Lung (tissue), 13 donors: ENCODE data around the gene RGS9BP. TPM values are rescaled to one million over a fixed set of nuclear protein-coding genes. Genes with fewer than 3 reads are reported as not detected.

ENCODE experiments used
- ATAC-seq: fragments of 200-7000 bp; cut with Tn5 transposase; one replicate; pipeline ENCODE4 v1.9.1; 2020; ENCODE audit warnings: moderate number of reproducible peaks; ENCODE audit not compliant: insufficient read depth, low FRiP score
- DNase-seq, 3 donors: peaks; one replicate each; pipeline ENCODE4 v3.0.0-alpha.2; 2013 to 2017
- H3K27ac ChIP-seq, 2 donors: one replicate each; pipeline ENCODE4 v1.5.1; 2013; ENCODE audit warnings: mild to moderate bottlenecking in 2 of 2, moderate library complexity in 2 of 2, control low read depth in 1 of 2, inconsistent platforms in 1 of 2, low read depth in 1 of 2, low read length in 1 of 2
- H3K27me3 ChIP-seq, 3 donors: one replicate each; pipeline ENCODE4 v1.5.1; 2013; ENCODE audit warnings: low read length in 2 of 3; ENCODE audit not compliant: control insufficient read depth in 3 of 3, insufficient read depth in 3 of 3
- H3K36me3 ChIP-seq, 4 donors: one replicate each; pipeline ENCODE4 v1.5.1; 2013; ENCODE audit warnings: low read length in 4 of 4, mild to moderate bottlenecking in 1 of 4, moderate library complexity in 1 of 4; ENCODE audit not compliant: control insufficient read depth in 4 of 4, insufficient read depth in 4 of 4
- H3K4me1 ChIP-seq, 5 donors: one replicate each; pipeline ENCODE4 v1.5.1; 2013; ENCODE audit warnings: low read length in 5 of 5, mild to moderate bottlenecking in 2 of 5, moderate library complexity in 1 of 5; ENCODE audit not compliant: control insufficient read depth in 5 of 5, insufficient read depth in 5 of 5
- H3K4me3 ChIP-seq: one replicate; pipeline ENCODE4 v1.5.1; 2013; ENCODE audit warnings: mild to moderate bottlenecking, control low read depth, moderate library complexity
- H3K9ac ChIP-seq, 2 donors: one replicate each; pipeline ENCODE4 v1.5.1; 2013; ENCODE audit warnings: low read length in 2 of 2, control low read depth in 1 of 2; ENCODE audit not compliant: insufficient read depth in 1 of 2
- H3K9me3 ChIP-seq, 4 donors: one replicate each; pipeline ENCODE4 v1.5.1; 2013; ENCODE audit warnings: low read length in 3 of 4, mild to moderate bottlenecking in 1 of 4, moderate library complexity in 1 of 4; ENCODE audit not compliant: control insufficient read depth in 4 of 4, insufficient read depth in 3 of 4
- WGBS, 2 donors: extraction: QIAGEN DNeasy Blood & Tissue Kit; methylation state at CpG; one replicate each; pipeline ENCODE4 v1.1.7; 2013; 5-methylcytosine and 5-hydroxymethylcytosine counted together
- polyA plus RNA-seq, 2 donors: library from polyadenylated mRNA; stranded (reverse); fragments of 200-250 nt; gene quantifications; one replicate each; pipeline ENCODE4 v1.2.1, GENCODE V29; 2013
- small RNA-seq: library from RNA; depleted of rRNA; stranded (forward); fragments of <200 nt; gene quantifications from one replicate; pipeline ENCODE3, GENCODE V24; 2014; ENCODE audit warnings: low replicate concordance
- total RNA-seq, 2 donors: library from RNA; depleted of rRNA in 1 of 2; stranded (reverse); fragments of >200 nt in 1 of 2; gene quantifications; one replicate each; pipeline ENCODE4 v1.2.1, GENCODE V29; 2014 to 2021
- TF ChIP-seq, protein P1 (sequence below): IDR thresholded peaks from 2 replicates; pipeline ENCODE4 v1.5.1; 2012; ENCODE audit warnings: mild to moderate bottlenecking; ENCODE audit errors: control extremely low read depth, extremely low read depth
- donor health status: control.
- donor health status: control.
- donor health status: Bipolar disorder and iron deficiency.
- donor health status: healthy.
- donor health status: DM: yes; HTN: yes; CAD: no.

Gene RGS9BP
- total and polyA plus RNA-seq, 4 donors: 0.14 to 1.6 (median 0.74) TPM

GRCh38 chr19:32720216-32720935, 44.7 kb downstream of the RGS9BP start:
- ATAC-seq (no peak), DNase-seq (no peak)
- Histone ChIP-seq H3K9me3 (no peaks in the 10 kb centered on the region), H3K36me3 (peaks cover 0 to 3% (median 0%) of the 10 kb centered on the region in 4 donors), H3K4me3 (no peak overlapping the region), H3K27ac (no peak overlapping the region), H3K27me3 (no peaks in the 10 kb centered on the region), H3K4me1 (peaks cover 0 to 2% (median 0%) of the 10 kb centered on the region in 5 donors), H3K9ac (no peak overlapping the region)
- 95 to 96% methylated on average over 19 to 22 of the region's 22 CpGs for WGBS, 2 donors
- TF ChIP-seq, protein P1, sequence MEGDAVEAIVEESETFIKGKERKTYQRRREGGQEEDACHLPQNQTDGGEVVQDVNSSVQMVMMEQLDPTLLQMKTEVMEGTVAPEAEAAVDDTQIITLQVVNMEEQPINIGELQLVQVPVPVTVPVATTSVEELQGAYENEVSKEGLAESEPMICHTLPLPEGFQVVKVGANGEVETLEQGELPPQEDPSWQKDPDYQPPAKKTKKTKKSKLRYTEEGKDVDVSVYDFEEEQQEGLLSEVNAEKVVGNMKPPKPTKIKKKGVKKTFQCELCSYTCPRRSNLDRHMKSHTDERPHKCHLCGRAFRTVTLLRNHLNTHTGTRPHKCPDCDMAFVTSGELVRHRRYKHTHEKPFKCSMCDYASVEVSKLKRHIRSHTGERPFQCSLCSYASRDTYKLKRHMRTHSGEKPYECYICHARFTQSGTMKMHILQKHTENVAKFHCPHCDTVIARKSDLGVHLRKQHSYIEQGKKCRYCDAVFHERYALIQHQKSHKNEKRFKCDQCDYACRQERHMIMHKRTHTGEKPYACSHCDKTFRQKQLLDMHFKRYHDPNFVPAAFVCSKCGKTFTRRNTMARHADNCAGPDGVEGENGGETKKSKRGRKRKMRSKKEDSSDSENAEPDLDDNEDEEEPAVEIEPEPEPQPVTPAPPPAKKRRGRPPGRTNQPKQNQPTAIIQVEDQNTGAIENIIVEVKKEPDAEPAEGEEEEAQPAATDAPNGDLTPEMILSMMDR: no peak

DNA sequence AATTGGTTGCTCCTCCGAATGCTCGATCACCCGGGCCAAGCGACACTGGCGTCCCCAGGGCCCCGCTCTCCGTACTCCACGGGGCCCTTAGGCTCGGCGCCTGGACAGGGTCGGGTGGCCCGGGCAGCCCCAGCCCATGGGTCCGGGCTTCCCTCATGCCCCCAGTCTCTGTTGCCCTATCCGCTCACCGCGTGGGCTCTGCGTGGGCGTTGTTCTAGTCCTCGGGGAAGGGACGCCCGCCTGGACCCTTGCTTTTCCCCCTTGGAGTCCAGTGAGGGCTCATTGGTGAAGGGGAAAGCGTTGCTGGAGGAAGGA, 45.2 kb downstream of the RGS9BP start:
- TF ChIP-seq, protein P1: no peak
- Histone ChIP-seq H3K9ac (no peak overlapping the region), H3K9me3 (no peaks in the 10 kb centered on the region), H3K27me3 (no peaks in the 10 kb centered on the region), H3K36me3 (peaks cover 0 to 3% (median 0%) of the 10 kb centered on the region in 4 donors), H3K4me3 (no peak overlapping the region), H3K27ac (no peak overlapping the region), H3K4me1 (peaks cover 0 to 2% (median 0%) of the 10 kb centered on the region in 5 donors)
- DNase-seq (no peak), ATAC-seq (no peak)
- WGBS, 2 donors: 96 to 97% methylated on average over 20 to 22 of the region's 22 CpGs

Small RNA genes lying within 50 kb of the gene (small RNA-seq; reads per million reads assigned to genes)
- not detected for gene RN7SL789P

Other genes with a start within 250 kb of the RGS9BP start
- 10 to 100 TPM; 38.6 to 73.8 TPM for gene PDCD5, start 94.7 kb upstream of the RGS9BP start, total RNA-seq
- 100 to 1,000 TPM; 100 to 147 TPM for gene PDCD5, start 94.7 kb upstream of the RGS9BP start, polyA plus RNA-seq
- 10 to 100 TPM; 29.9 to 31.5 TPM for gene ANKRD27, start 668 bp upstream of the RGS9BP start, total RNA-seq
- gene ANKRD27, start 668 bp upstream of the RGS9BP start, polyA plus RNA-seq: 10 to 100 TPM in 1 of 2 donors, 1 to 10 TPM in 1; 8.9 to 15.1 TPM
- gene NUDT19, start 16.0 kb downstream of the RGS9BP start, total RNA-seq: 10 to 100 TPM; 14.2 to 20.1 TPM
- gene NUDT19, start 16.0 kb downstream of the RGS9BP start, polyA plus RNA-seq: 10 to 100 TPM in 1 of 2 donors, 1 to 10 TPM in 1; 7.5 to 10.1 TPM
- gene TDRD12, start 43.9 kb downstream of the RGS9BP start, total RNA-seq: under 1 TPM; 0.09 to 0.14 TPM
- under 1 TPM; 0.08 to 0.10 TPM for gene TDRD12, start 43.9 kb downstream of the RGS9BP start, polyA plus RNA-seq
- under 1 TPM; 0.21 to 0.37 TPM for gene SLC7A9, start 193.9 kb downstream of the RGS9BP start, total RNA-seq
- under 1 TPM; 0.06 to 0.35 TPM for gene SLC7A9, start 193.9 kb downstream of the RGS9BP start, polyA plus RNA-seq